ENCODE results near the gene ACTR1B.

- TF ChIP-seq TCF12 (IDR thresholded peaks at IDR 0.05; ENCODE audit: low read depth), result 0 out of 2 replicates have a peak, but pooled peaks have one; percentile 4
- no peak; the same call in 1 of the 2 replicates for TF ChIP-seq TAF1 (IDR thresholded peaks at IDR 0.05; ENCODE audit: low read depth)
- TF ChIP-seq REST (IDR thresholded peaks at IDR 0.05; ENCODE audit: low read depth), result no peak
- no peak for TF ChIP-seq USF1 (IDR thresholded peaks at IDR 0.05)
- TF ChIP-seq RAD21 (IDR thresholded peaks at IDR 0.05; ENCODE audit: low read depth), result no peak
- no peak for TF ChIP-seq CREB1 (IDR thresholded peaks at IDR 0.05; ENCODE audit: low read depth)
- no peak for TF ChIP-seq CEBPB (IDR thresholded peaks at IDR 0.05)
- no peak for TF ChIP-seq EP300 (IDR thresholded peaks at IDR 0.05; ENCODE audit: borderline replicate concordance)
- no peak for TF ChIP-seq MAX (IDR thresholded peaks at IDR 0.05)
These were observed 250 bp downstream of the ACTR1B start for GRCh38 chr2:97663626-97663961.

All from Ishikawa (cell line).